OCI-LY1 (cell line): ENCODE measurements around the gene PDXP.
A peak's percentile ranks its signal among the peaks of the same experiment; 100 is the strongest.

Experiments used
- H2AFZ ChIP-seq: fragments of 200-600 bp; sonication (generic), shearing (Covaris generic); 2 replicates; pipeline ENCODE4 v1.6.0; 2014; ENCODE audit warnings: antibody characterized with exemption, mild to moderate bottlenecking, low read length
- H3F3A ChIP-seq: fragments of 200-600 bp; sonication (generic), shearing (Covaris generic); 2 replicates; pipeline ENCODE4 v1.6.0; 2014; ENCODE audit warnings: mild to moderate bottlenecking, antibody characterized with exemption, low read length, moderate library complexity; ENCODE audit not compliant: insufficient read depth
- H3K27ac ChIP-seq: fragments of 200-600 bp; sonication (generic); 2 replicates; pipeline ENCODE4 v1.5.1; 2014; ENCODE audit warnings: low read length, mixed run types, mild to moderate bottlenecking, low read depth; ENCODE audit not compliant: poor library complexity, severe bottlenecking
- H3K27me3 ChIP-seq: fragments of 200-600 bp; sonication (generic); 2 replicates; pipeline ENCODE4 v1.6.0; 2014; ENCODE audit warnings: antibody characterized with exemption, mild to moderate bottlenecking, low read length, moderate library complexity; ENCODE audit not compliant: insufficient read depth
- H3K36me3 ChIP-seq: fragments of 200-600 bp; sonication (generic); 2 replicates; pipeline ENCODE4 v1.6.1; 2014; ENCODE audit warnings: mild to moderate bottlenecking, antibody characterized with exemption, low read length, moderate library complexity, mixed read lengths; ENCODE audit not compliant: insufficient read depth
- H3K4me1 ChIP-seq: fragments of 200-600 bp; sonication (generic); 2 replicates; pipeline ENCODE4 v1.5.1; 2014; ENCODE audit warnings: mild to moderate bottlenecking, low read length, moderate library complexity; ENCODE audit not compliant: insufficient read depth, severe bottlenecking
- H3K4me2 ChIP-seq: fragments of 200-600 bp; sonication (generic), shearing (Covaris generic); 2 replicates; pipeline ENCODE4 v1.6.1; 2014; ENCODE audit warnings: low read length
- H3K4me3 ChIP-seq: fragments of 200-600 bp; sonication (generic); 2 replicates; pipeline ENCODE4 v1.5.1; 2014; ENCODE audit warnings: low read length, low read depth, mild to moderate bottlenecking, mixed read lengths; ENCODE audit not compliant: poor library complexity, severe bottlenecking
- H3K79me2 ChIP-seq: fragments of 200-600 bp; shearing (Covaris generic); 2 replicates; pipeline ENCODE4 v1.6.1; 2016; ENCODE audit warnings: mixed run types, low read length, mixed read lengths; ENCODE audit not compliant: insufficient read depth
- H3K9ac ChIP-seq: fragments of 200-600 bp; sonication (generic), shearing (Covaris generic); 2 replicates; pipeline ENCODE4 v1.6.1; 2014; ENCODE audit warnings: mild to moderate bottlenecking, low read length, mixed read lengths
- H3K9me2 ChIP-seq: fragments of 200-600 bp; sonication (generic), shearing (Covaris generic); 2 replicates; pipeline ENCODE4 v1.6.1; 2014; ENCODE audit warnings: low read depth, mild to moderate bottlenecking, low read length, mixed read lengths
- H3K9me3 ChIP-seq: fragments of 200-600 bp; shearing (Covaris generic); 2 replicates; pipeline ENCODE4 v1.6.1; 2014; ENCODE audit warnings: low read length, mixed read lengths
- H4K20me1 ChIP-seq: fragments of 200-600 bp; sonication (generic), shearing (Covaris generic); 2 replicates; pipeline ENCODE4 v1.6.0; 2016; ENCODE audit warnings: mild to moderate bottlenecking, low read length; ENCODE audit not compliant: insufficient read depth
- CTCF ChIP-seq: fragments of 200-600 bp; sonication (generic), shearing (Covaris generic); IDR thresholded peaks from 2 replicates; pipeline ENCODE4 v1.5.1; 2017; ENCODE audit warnings: mild to moderate bottlenecking, antibody characterized with exemption, low read length, moderate library complexity, mixed read lengths
- EZH2 ChIP-seq: fragments of 200-600 bp; sonication (generic), shearing (Covaris generic); IDR thresholded peaks from 2 replicates; pipeline ENCODE4 v1.8.0; 2017; ENCODE audit warnings: borderline replicate concordance, mixed run types, mild to moderate bottlenecking, antibody characterized with exemption, low read length, moderate library complexity, mixed read lengths

PDXP gene

GRCh38 chr22:37696657-37697537 lies 38.4 kb downstream of the PDXP start, which contains the start of gene TRIOBP:
TRIOBP (plus strand) TSS chr22:37697048; CDS start chr22:37701366, 4,318 bp downstream.
- Histone ChIP-seq H3K27ac (peak within 1 kb of the TSS; percentile 28), H3K9me2 (no peaks in the 10 kb centered on the region), H3K79me2 (no peaks in the 10 kb centered on the region), H3K4me3 (peak within 1 kb of the TSS; percentile 46), H3F3A (no peaks in the 10 kb centered on the region), H3K4me2 (peak within 1 kb of the TSS; percentile 66), H3K9me3 (no peaks in the 10 kb centered on the region), H3K27me3 (no peaks in the 10 kb centered on the region), H3K36me3 (peaks cover 19% of the 10 kb centered on the region), H3K9ac (no peak within 1 kb of the TSS), H3K4me1 (peaks cover 15% of the 10 kb centered on the region), H4K20me1 (no peaks in the 10 kb centered on the region), H2AFZ (no peak within 1 kb of the TSS)
- TF ChIP-seq EZH2 (no peak), CTCF (peak; percentile 49; the same call in 1 of the 2 replicates)

- no peaks in the 10 kb centered on the region for H3K9me3 ChIP-seq
- peaks cover 13% of the 10 kb centered on the region for H3K36me3 ChIP-seq
- no peaks in the 10 kb centered on the region for H3F3A ChIP-seq
- H3K79me2 ChIP-seq, result no peaks in the 10 kb centered on the region
- H3K27ac ChIP-seq, result no peak overlapping the region
- no peaks in the 10 kb centered on the region for H3K9me2 ChIP-seq
- no peaks in the 10 kb centered on the region for H4K20me1 ChIP-seq
- H3K9ac ChIP-seq, result no peak overlapping the region
- TF ChIP-seq EZH2, result no peak
- TF ChIP-seq CTCF, result no peak
- no peak overlapping the region for H3K4me2 ChIP-seq
- H3K4me1 ChIP-seq, result peaks cover 15% of the 10 kb centered on the region
- no peaks in the 10 kb centered on the region for H3K27me3 ChIP-seq
- H3K4me3 ChIP-seq, result no peak overlapping the region
- no peak overlapping the region for H2AFZ ChIP-seq
Measured at GRCh38 chr22:37697538-37697835, 39.0 kb downstream of the PDXP start.

- Histone ChIP-seq H2AFZ (no peak overlapping the region), H3K4me2 (no peak overlapping the region), H3K27ac (no peak overlapping the region), H3K4me1 (peaks cover 17% of the 10 kb centered on the region), H4K20me1 (no peaks in the 10 kb centered on the region), H3K9ac (no peak overlapping the region), H3F3A (no peaks in the 10 kb centered on the region), H3K4me3 (no peak overlapping the region), H3K79me2 (no peaks in the 10 kb centered on the region), H3K9me2 (no peaks in the 10 kb centered on the region), H3K36me3 (no peaks in the 10 kb centered on the region), H3K27me3 (no peaks in the 10 kb centered on the region), H3K9me3 (no peaks in the 10 kb centered on the region)
- TF ChIP-seq CTCF (no peak), EZH2 (no peak)
Measured at GRCh38 chr22:37701141-37701786, 42.7 kb downstream of the PDXP start.
